ENCODE results near the gene RDH14. TPM values are rescaled to one million over a fixed set of nuclear protein-coding genes. Genes with fewer than 3 reads are reported as not detected.

Gene RDH14
- total RNA-seq, 8 experiments from 2014 or later: 12.6 to 29.2 (median 18.5) TPM

DNA sequence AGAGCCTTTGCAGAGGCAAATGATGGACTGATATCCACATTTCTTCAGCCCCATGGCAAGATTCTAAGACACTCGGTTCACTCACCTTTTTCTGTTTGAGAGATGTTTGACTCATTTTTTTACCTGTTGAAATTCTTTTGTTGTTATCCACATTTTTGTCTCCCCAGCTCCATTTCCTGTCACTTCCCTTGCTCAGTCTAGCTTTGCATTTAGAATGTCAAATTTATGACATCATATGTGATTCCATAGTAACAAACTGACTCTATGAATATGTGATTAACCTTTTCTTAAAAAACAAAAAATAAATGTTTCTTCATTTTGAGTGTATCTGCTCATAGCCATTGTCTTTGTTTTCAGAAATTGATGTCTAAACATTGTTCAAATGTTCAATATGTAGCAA, 28.9 kb upstream of the RDH14 start, which contains the start of gene NT5C1B:
TSS of gene NT5C1B (minus strand) at position 216 of the 400 bp plus-strand sequence. CDS start at position 115, 101 bp downstream.
- in situ Hi-C loops (cut with MboI; ENCODE audit: low pct_unique_long_range_greater_than_20kb in 2 of 9, low sequenced_read_pairs in 9 of 9, unreplicated experiment in 9 of 9): no loop called here
- ATAC-seq (replicated peaks in 6 of 8): no peak
- WGBS, 10 experiments: 80 to 100% (median 93%) methylated on average over 1 of the region's 1 CpG; no CpG with 5 or more reads in 2 of the 10 experiments

DNA sequence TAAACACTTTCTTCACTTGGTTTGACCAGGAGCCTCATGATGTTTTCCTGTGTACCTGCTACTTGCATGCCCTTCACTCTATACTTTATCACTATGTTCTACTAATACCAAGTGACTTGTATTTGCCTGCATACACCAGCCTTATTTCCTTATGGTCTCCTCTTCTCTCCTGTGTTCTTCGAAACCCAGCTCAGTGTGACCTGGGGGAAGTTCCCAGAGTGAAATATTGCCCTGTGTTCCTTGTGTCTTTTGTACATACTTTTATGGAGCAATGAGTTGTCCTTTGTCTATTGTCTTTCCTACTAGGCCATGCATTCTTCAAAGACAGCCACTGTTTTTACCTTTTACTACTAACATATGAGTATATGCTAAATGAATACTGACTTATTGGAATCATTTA, 28.3 kb upstream of the RDH14 start:
- no peak overlapping the region for H3K4me3 ChIP-seq
- no peak overlapping the region for H3K27ac ChIP-seq
- 67 to 100% (median 94%) methylated on average over 1 of the region's 1 CpG; no CpG with 5 or more reads in 2 of the 10 experiments for WGBS, 10 experiments
- in situ Hi-C loops (cut with MboI; ENCODE audit: low pct_unique_long_range_greater_than_20kb in 2 of 9, low sequenced_read_pairs in 9 of 9, unreplicated experiment in 9 of 9): no loop called here
- no peaks in the 10 kb centered on the region for H3K4me1 ChIP-seq (replicated peaks in 1 of 2)
- ATAC-seq (replicated peaks in 6 of 8): no peak

More for the DNA sequence above, 28.9 kb upstream of the RDH14 start, which contains the start of gene NT5C1B:
- Histone ChIP-seq H3K4me1 (replicated peaks in 1 of 2) (no peaks in the 10 kb centered on the region), H3K27ac (no peak within 1 kb of the TSS), H3K4me3 (no peak within 1 kb of the TSS)

DNA sequence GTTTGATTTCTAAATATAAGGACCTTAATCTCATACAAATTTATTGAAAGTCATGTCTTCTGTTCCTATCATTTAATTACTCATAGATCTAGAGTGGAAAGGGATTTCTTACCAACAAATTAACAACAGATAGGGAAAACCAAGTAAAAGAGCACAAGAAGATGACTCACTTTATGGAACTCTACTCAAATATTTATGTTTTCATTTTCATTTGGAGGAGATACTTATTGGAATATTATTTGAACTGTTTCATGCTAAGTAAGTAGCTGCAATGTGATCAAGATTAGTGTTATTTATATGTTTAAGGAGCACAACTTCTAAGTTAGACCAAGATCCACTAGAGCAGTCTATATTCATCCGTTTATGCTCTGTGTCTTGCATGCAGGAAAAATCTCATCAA, 27.6 kb upstream of the RDH14 start:
- no peak overlapping the region for H3K27ac ChIP-seq
- no peak for ATAC-seq (replicated peaks in 6 of 8)
- no peaks in the 10 kb centered on the region for H3K4me1 ChIP-seq (replicated peaks in 1 of 2)
- WGBS, 10 experiments: 20 to 100% (median 84%) methylated on average over 1 of the region's 1 CpG; no CpG with 5 or more reads in 2 of the 10 experiments
- H3K4me3 ChIP-seq: no peak overlapping the region
- in situ Hi-C loops (cut with MboI; ENCODE audit: low pct_unique_long_range_greater_than_20kb in 2 of 9, low sequenced_read_pairs in 9 of 9, unreplicated experiment in 9 of 9): no loop called here

DNA sequence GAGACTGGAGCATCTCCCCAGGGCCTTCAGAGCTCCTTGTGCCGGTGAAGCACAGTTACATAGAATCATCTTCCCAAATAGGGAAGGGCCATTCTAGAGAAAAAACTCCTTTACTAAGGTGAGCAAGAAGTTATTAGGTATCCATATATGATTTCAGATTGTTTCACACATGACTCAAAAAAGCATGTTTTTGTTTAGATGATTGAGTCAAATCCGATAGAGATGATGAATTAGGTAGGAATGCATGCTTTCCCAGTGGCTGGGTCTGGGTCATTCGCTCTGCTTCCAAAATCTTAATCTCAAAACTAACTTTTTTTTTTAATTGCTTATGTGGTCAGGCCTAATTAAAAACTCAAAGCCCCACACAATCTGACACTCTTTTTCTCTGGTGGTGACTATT, 25.1 kb upstream of the RDH14 start:
- in situ Hi-C loops (cut with MboI; ENCODE audit: low pct_unique_long_range_greater_than_20kb in 2 of 9, low sequenced_read_pairs in 9 of 9, unreplicated experiment in 9 of 9): no loop called here
- no peak for ATAC-seq (replicated peaks in 6 of 8)
- no peaks in the 10 kb centered on the region for H3K4me1 ChIP-seq (replicated peaks in 1 of 2)
- H3K4me3 ChIP-seq: no peak overlapping the region
- 71 to 100% (median 97%) methylated on average over 1 to 3 of the region's 3 CpGs; no CpG with 5 or more reads in 2 of the 10 experiments for WGBS, 10 experiments
- H3K27ac ChIP-seq: no peak overlapping the region

DNA sequence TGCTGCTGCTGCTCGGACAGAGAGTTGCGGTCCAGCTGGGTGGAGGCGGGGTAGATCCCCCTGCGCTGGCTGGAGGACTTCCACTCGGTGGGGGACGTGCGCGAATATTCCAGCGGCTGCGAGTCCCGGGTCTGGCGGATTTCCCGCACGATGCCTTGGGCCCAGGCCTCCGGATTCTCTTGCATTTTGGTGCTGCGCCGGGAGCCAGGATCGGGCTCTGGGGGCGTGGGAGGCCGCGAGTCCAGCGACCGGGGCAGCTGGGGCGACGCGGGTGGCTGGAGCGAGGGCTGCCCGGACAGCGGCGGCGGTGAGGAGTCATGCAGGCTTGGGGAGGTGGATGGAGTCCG, 24.1 kb upstream of the RDH14 start:
- ATAC-seq (replicated peaks in 6 of 8): no peak
- H3K27ac ChIP-seq: no peak overlapping the region
- in situ Hi-C loops (cut with MboI; ENCODE audit: low pct_unique_long_range_greater_than_20kb in 2 of 9, low sequenced_read_pairs in 9 of 9, unreplicated experiment in 9 of 9): no loop called here
- no peaks in the 10 kb centered on the region for H3K4me1 ChIP-seq (replicated peaks in 1 of 2)
- no peak overlapping the region for H3K4me3 ChIP-seq
- 90 to 100% (median 96%) methylated on average over 1 to 13 of the region's 32 CpGs; no CpG with 5 or more reads in 6 of the 10 experiments for WGBS, 10 experiments

DNA sequence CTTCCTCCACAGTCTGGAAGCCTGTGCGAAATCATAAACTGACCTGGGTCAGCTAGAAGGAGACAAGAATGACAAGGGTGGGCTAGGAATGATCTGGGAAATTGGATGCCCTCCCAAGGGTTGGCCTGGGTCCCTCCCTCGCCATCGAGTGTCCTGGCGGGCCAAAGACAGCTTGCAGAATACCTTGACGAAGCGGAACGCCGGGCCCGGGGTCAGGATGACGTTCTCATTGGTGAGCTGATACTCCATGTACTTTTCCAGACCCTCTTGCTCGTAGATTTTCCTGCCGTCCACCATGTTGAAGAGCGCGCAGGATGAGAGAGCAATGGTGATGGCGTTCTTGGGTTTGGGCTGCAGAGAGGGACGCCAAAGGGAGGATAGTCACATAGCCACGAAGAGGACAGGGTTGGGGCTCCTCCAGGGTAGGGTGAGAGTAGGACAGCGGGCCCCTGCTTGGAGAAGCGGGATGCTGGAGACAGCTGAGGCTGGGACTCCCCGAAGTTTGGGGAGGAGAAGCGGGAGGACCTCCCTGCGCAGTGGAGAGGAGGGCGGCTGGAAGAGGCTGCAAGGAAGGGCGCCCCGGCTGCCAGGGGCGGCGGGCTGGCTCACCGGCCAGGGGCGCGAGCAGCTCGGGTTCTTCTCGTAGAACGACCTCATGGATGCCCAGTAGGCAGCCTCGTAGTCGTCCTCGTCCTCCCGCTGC, 23.6 kb upstream of the RDH14 start:
- in situ Hi-C loops (cut with MboI; ENCODE audit: low pct_unique_long_range_greater_than_20kb in 2 of 9, low sequenced_read_pairs in 9 of 9, unreplicated experiment in 9 of 9): no loop called here
- Histone ChIP-seq H3K27ac (no peak overlapping the region), H3K4me1 (replicated peaks in 1 of 2) (no peaks in the 10 kb centered on the region), H3K4me3 (no peak overlapping the region)
- WGBS, 10 experiments: 80 to 100% (median 90%) methylated on average over 1 to 14 of the region's 37 CpGs; no CpG with 5 or more reads in 2 of the 10 experiments
- no peak for ATAC-seq (replicated peaks in 6 of 8)

DNA sequence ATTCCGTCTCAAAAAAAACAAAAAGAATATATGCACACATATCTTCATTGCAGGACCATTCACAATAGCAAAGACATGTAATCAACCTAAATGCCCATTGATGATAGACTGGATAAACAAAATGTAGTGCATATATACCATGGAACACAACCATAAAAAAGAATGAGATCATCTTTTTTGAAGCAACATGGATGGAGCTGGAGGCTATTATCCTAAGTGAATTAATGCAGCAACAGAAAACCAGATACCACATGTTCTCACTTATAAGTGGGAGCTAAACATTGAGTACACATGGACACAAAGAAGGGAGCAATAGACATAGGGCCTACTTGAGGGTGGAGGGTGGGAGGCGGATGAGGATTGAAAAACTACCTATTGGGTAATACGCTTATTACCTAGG, 20.2 kb upstream of the RDH14 start:
- H3K27ac ChIP-seq: no peak overlapping the region
- in situ Hi-C loops (cut with MboI; ENCODE audit: low pct_unique_long_range_greater_than_20kb in 2 of 9, low sequenced_read_pairs in 9 of 9, unreplicated experiment in 9 of 9): no loop called here
- WGBS, 10 experiments: 83 to 100% (median 94%) methylated on average over 1 to 3 of the region's 3 CpGs; no CpG with 5 or more reads in 1 of the 10 experiments
- H3K4me1 ChIP-seq (replicated peaks in 1 of 2): no peaks in the 10 kb centered on the region
- ATAC-seq (replicated peaks in 6 of 8): no peak
- no peak overlapping the region for H3K4me3 ChIP-seq

DNA sequence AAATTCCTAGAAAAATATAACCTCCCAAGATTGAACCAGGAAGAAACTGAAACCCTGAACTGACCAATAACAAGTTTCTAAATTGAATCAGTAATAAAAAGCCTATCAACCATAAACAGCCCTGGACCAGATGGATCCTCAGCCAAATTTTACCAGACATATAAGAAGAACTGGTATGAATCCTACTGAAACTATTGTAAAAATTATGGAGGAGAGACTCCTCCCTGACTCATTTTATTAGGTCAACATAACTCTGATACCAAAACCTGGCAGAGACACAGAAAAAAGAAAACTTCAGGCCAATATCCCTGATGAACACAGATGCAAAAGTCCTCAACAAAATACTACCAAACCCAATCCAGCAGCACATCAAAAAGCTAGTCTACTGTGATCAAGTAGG, 17.6 kb upstream of the RDH14 start:
- no peak overlapping the region for H3K4me3 ChIP-seq
- in situ Hi-C loops (cut with MboI; ENCODE audit: low pct_unique_long_range_greater_than_20kb in 2 of 9, low sequenced_read_pairs in 9 of 9, unreplicated experiment in 9 of 9): no loop called here
- H3K27ac ChIP-seq: no peak overlapping the region
- no peaks in the 10 kb centered on the region for H3K4me1 ChIP-seq (replicated peaks in 1 of 2)
- ATAC-seq (replicated peaks in 6 of 8): no peak

DNA sequence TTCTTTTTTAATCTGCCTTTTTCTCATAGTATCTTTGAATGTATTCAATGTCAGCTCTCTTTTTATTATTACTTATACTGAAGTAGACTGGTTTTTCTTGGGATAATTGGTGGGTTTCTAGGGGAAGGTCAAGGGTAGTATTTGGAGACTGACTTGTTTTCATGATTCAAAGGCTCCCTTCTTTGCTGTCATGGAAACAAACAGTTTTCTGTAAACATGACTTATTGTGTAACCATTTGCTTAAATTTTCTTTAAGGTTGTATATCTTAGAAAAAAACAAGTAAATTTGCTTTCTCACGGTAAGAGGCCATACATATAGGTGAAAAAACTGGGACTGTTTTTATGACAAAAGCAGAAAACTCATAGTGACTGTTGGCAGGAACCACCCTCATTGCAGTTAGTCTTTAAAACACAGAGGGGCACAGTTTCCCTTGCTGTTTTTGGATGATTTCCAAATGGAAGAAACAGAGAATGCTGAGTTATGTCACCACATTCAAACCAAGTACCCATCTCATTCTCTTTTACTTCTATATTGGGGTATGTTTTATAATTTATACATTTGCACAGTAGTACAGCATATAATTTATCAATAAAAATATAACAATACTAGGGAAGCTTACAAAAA, 5.8 kb upstream of the RDH14 start:
- 50 to 100% (median 83%) methylated on average over 1 of the region's 1 CpG; no CpG with 5 or more reads in 1 of the 10 experiments for WGBS, 10 experiments
- peaks cover 1 to 2% of the 10 kb centered on the region in 2 donors for H3K4me1 ChIP-seq (replicated peaks in 1 of 2)
- peak in 1 of 8 experiments; percentile 62 for ATAC-seq (replicated peaks in 6 of 8)
- in situ Hi-C loops (cut with MboI; ENCODE audit: low pct_unique_long_range_greater_than_20kb in 2 of 9, low sequenced_read_pairs in 9 of 9, unreplicated experiment in 9 of 9): no loop called here
- H3K27ac ChIP-seq: no peak overlapping the region
- no peak overlapping the region for H3K4me3 ChIP-seq

DNA sequence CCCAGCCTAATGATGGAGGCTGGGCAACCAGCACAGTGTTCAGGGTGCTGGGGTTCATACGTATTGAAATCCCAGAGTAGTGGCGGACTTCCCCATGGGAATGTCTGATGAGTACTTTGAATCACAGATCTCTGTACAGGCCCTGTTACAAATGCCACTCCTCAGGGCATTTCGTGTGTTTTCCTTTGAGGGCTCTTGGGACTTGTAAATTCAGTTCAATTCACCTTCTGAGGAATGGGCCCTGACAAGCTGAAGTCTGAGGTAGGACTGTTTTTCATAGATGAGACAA, 288 bp upstream of the RDH14 start:
- no peak for ATAC-seq (replicated peaks in 6 of 8)
- peak overlapping the region in 1 of 2 donors; percentile 66 for H3K27ac ChIP-seq

DNA sequence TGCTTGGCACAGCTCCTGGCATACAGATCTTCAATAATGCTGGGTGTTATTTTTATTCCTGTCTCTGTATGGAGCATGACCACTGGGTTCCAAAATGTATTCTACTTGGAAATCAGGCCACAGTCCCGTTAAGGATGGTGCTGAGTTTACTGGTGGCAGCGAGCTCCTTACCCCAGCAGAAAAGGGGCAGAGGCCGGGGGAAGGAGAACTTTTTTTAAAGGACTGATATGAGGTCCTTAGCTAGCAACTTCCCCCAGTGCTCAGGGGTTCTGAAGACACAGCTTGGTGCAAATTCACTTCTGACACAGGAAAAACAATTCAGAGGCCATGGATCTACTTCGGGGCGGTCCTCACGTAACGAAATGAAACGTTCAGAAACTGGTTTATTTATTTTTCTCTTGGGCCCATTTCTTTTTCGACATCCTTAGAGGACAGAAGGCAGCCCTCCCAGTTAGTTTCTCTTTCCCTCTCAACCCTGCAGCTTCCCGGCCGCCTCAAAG, 872 bp downstream of the RDH14 start:
- no peak for ATAC-seq (replicated peaks in 6 of 8)

More for the DNA sequence above, 288 bp upstream of the RDH14 start:
- 0 to 5% (median 0%) methylated on average over 1 to 3 of the region's 3 CpGs; no CpG with 5 or more reads in 6 of the 10 experiments for WGBS, 10 experiments
- peak overlapping the region; percentile 61 to 90 (median 84) for H3K4me3 ChIP-seq
- in situ Hi-C loops (cut with MboI; ENCODE audit: low pct_unique_long_range_greater_than_20kb in 2 of 9, low sequenced_read_pairs in 9 of 9, unreplicated experiment in 9 of 9): no loop called here
- peaks cover 12 to 21% of the 10 kb centered on the region in 2 donors for H3K4me1 ChIP-seq (replicated peaks in 1 of 2)

DNA sequence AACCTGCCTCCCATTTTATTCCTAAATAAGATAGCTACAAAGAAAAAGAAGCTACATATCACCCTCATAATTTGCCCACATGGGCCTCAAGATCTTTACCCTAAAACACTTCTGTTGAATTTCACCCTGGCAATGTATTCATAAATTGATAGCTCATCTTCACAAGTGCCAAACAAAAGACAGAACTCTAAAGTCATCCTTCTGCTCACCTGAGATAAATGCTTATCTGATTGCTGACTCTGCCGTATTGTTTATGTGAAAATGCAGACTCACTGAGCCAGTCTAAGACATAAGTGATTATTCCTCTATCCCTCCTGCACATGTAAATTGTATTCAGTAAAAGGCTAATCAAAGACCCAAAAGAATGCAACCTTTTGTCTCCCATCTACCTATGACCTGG, 2.0 kb downstream of the RDH14 start:
- WGBS, 10 experiments: 33 to 100% (median 100%) methylated on average over 1 of the region's 1 CpG; no CpG with 5 or more reads in 7 of the 10 experiments
- Histone ChIP-seq H3K4me3 (no peak overlapping the region), H3K4me1 (replicated peaks in 1 of 2) (peaks cover 12 to 21% of the 10 kb centered on the region in 2 donors), H3K27ac (no peak overlapping the region)
- no peak for ATAC-seq (replicated peaks in 6 of 8)
- in situ Hi-C loops (cut with MboI; ENCODE audit: low pct_unique_long_range_greater_than_20kb in 2 of 9, low sequenced_read_pairs in 9 of 9, unreplicated experiment in 9 of 9): no loop called here

More for the DNA sequence above, 872 bp downstream of the RDH14 start:
- in situ Hi-C loops (cut with MboI; ENCODE audit: low pct_unique_long_range_greater_than_20kb in 2 of 9, low sequenced_read_pairs in 9 of 9, unreplicated experiment in 9 of 9): no loop called here
- Histone ChIP-seq H3K27ac (peak overlapping the region; percentile 90 to 93), H3K4me3 (peak overlapping the region; percentile 61 to 90 (median 84)), H3K4me1 (replicated peaks in 1 of 2) (peaks cover 12 to 21% of the 10 kb centered on the region in 2 donors)
- 0 to 7% (median 3%) methylated on average over 2 to 8 of the region's 11 CpGs; no CpG with 5 or more reads in 5 of the 10 experiments for WGBS, 10 experiments

DNA sequence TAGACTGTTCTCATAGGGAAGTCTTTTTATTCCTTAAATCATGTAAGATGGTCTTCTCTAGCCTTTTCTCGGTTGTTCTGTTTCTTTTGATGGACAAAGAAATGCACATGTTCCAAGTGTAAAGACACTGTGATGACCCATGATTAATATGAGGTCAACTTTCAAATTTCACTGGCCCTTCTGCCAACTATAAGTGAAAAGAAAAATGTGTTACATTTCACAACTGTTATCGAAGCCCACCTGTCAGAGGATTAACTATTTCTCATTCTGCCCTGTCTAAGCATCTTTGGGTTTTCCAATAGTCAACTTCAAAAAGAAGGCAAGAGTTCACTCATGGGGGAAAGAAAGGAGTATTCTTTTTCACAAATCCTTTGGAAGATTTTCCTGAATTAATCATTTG, 3.3 kb downstream of the RDH14 start:
- ATAC-seq (replicated peaks in 6 of 8): no peak
- 67 to 100% (median 90%) methylated on average over 1 to 2 of the region's 2 CpGs for WGBS, 10 experiments
- Histone ChIP-seq H3K27ac (no peak overlapping the region), H3K4me3 (no peak overlapping the region), H3K4me1 (replicated peaks in 1 of 2) (peaks cover 12 to 21% of the 10 kb centered on the region in 2 donors)
- in situ Hi-C loops (cut with MboI; ENCODE audit: low pct_unique_long_range_greater_than_20kb in 2 of 9, low sequenced_read_pairs in 9 of 9, unreplicated experiment in 9 of 9): no loop called here

Data from motor neuron (in vitro differentiated cells).